ENCODE results near the gene ZNF71.

The ZNF71 gene

DNA sequence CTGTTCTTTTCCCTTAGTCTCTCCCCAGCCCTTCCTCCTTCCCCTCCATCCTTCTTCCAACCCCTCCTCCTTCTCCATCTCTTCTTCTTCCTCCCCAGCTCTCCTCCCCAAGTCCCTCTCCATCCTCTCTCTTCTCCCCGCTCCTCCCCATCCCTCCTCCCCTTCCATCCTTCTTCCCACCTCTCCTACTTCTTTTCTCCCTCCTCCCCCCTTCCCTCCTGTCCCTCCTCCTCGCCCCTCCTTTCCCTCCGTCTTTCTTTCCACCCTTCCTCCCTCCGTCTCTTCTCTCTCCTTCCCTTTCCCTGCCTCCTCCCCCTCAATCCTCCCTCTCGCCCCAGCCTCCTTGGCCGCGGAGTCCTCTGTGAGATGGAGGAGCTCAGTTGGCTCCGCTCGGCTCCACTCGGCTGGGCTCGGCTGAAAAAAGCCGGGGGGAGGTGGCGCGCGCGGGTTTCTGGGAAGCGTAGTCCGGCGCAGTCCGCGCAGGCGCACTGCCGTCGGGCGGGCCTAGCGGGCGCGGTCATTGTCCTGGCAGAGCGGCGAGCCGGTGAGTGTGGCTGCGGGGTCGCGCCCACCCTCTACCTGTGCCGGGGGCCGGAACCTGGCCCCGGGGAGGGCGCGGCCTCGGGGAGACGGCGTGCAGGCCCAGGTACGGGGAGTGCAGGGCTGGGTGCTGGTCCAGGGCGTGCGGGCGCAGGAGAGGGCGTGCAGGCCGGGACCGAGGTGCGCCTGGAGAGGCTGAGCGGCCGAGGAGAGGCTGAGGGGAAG lies at the start of gene ZNF71:
Gene ZNF71, plus strand, starts transcription at position 520 of the 765 bp plus-strand sequence. CDS start 6,257 bp downstream, outside the sequence.
- peak; percentile 64 for DNase-seq (ENCODE audit: low read depth, low spot score)

DNA sequence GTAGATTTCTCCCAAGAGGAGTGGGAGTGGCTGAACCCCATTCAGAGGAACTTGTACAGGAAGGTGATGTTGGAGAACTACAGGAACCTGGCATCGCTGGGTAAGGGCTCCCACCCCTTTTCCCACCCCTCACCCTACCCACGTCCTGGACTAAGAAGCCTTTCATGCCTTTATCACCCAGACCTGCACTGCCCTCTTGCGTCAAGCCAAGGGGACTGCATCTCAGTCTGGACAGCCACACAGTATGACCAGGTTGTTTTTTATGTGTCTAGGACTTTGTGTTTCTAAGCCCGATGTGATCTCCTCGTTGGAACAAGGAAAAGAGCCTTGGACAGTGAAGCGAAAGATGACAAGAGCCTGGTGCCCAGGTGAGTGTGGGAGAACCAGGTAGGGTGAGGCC lies 47.6 kb upstream of the ZNF71 start:
- DNase-seq (ENCODE audit: low read depth, low spot score), result no peak

DNA sequence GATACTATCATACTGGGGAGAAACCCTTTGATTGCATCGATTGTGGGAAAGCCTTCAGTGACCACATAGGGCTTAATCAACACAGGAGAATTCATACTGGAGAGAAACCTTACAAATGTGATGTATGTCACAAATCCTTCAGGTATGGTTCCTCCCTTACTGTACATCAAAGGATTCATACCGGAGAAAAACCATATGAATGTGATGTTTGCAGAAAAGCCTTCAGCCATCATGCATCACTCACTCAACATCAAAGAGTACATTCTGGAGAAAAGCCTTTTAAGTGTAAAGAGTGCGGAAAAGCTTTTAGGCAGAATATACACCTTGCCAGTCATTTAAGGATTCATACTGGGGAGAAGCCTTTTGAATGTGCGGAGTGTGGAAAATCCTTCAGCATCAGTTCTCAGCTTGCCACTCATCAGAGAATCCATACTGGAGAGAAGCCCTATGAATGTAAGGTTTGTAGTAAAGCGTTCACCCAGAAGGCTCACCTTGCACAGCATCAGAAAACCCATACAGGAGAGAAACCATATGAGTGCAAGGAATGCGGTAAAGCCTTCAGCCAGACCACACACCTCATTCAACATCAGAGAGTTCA lies 40.7 kb upstream of the ZNF71 start:
- no peak for DNase-seq (ENCODE audit: low read depth, low spot score)

DNA sequence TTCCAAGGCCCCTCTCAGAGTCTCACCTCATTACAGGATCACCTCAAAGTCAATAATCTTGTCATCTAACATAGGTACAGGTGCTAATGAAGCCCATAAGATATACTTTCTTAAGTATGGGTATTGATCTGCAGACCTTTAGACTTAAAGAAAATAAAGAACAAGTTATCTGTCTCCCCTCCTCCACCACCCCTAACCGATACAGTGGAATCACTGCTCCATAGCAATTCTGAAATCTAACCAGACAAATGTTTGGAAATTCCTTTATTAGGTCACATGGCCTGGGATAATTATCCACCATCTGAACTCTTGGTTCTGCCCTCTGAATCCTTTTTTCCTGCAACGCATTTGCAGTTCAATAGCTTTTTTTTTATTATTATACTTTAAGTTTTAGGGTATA lies 32.3 kb upstream of the ZNF71 start:
- DNase-seq (ENCODE audit: low read depth, low spot score), result no peak

DNA sequence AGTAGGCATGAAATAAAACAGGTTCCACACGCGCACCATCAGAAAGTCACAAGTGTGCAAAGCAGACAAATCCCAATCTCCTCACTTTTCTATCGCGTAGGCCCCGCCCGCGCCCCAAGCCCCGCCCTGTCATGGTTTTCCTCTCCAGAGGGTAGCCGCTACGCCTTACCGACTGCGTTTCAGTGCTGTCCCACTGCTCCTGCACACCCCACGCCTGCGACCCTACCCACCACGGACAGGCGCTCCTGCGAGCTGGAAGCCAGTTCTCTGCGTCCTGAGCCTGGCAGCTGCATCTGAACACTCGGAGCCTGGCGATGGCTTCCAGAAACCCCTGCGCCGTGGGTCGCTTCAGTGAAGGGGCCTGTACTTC lies 28.2 kb upstream of the ZNF71 start:
- DNase-seq (ENCODE audit: low read depth, low spot score), result peak; percentile 1

DNA sequence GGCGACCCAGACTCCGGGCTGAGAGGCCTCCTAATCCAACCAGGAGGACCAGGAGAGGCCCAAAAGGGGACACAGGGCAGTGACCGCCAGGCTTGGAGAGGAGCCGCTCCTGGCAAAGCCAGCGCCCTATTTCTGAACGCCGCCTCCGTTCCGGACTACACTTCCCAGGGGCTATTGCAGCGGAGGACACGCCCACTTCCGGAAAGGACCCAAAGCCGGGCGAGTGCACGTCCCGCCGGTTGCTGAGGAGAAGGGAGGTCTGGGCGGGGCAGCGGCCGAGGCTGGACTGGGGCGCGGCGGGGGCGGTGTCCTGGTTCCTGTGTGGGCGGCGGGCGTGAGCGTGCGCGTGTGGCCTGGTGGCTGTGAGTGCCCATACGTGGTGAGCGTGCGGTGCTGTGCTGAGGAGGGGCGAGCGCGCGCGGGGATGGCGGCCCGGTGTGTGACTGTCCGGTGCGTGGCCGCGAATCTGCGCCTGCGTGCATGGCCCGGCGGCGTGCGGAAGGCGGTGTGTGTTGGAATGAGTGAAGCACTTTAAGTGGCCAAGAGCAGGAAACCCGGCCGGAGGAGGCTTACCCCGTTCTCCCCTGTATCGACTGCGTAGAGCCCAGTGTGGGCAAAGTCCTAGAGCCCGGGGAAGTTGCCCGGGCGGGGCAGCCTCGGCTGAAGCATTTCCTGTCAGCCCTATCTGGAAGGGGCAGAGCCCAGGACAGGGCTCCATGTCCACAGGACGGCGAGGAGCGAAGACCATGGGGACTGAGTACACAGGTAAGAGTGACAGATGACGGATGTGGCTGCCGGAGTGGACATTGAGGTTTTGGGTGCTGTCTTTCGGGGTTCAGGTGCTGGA lies 27.6 kb upstream of the ZNF71 start, which contains the start of gene ZNF470:
Gene ZNF470, plus strand, starts transcription at position 195 of the 847 bp plus-strand sequence. CDS start 2,844 bp downstream, outside the sequence.
- DNase-seq (ENCODE audit: low read depth, low spot score), result peak; percentile 60

DNA sequence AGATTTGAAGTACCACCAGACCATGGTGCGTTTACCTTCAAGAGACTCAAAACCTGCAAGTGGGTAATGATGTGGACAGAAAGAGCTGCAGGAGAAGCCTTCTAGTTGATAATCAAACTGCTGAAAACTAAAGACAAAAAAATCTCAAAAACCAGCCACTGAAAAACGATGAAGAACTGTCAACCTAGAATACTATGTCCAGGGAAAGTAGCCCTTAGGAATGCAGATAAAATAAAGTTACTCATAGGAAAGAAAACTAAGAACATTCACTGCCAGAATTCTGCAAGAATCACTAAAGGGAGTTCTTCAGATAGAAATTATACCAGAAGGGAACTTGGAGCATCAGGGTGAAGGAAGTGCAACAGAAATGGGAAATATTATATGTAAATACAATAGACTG lies 22.5 kb upstream of the ZNF71 start:
- no peak for DNase-seq (ENCODE audit: low read depth, low spot score)

DNA sequence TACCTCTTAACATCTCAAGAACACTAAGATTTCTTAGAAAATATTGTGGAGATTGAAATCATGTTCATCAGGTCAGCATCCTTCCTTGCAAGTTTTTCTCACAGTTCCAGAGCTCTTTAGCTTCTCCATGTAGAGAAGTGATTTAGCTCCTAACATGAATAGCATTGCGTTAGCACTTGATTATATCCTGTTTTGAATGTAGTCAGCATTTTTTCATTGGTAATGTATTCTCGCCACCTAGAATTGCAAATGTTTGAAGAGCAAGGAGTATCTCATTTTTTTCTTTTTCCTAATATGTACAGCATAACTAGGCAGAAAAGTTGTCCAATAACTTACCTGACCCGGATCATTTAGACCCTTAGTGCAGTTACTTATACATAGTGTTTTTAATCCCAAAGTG lies 21.2 kb upstream of the ZNF71 start:
- DNase-seq (ENCODE audit: low read depth, low spot score), result no peak

DNA sequence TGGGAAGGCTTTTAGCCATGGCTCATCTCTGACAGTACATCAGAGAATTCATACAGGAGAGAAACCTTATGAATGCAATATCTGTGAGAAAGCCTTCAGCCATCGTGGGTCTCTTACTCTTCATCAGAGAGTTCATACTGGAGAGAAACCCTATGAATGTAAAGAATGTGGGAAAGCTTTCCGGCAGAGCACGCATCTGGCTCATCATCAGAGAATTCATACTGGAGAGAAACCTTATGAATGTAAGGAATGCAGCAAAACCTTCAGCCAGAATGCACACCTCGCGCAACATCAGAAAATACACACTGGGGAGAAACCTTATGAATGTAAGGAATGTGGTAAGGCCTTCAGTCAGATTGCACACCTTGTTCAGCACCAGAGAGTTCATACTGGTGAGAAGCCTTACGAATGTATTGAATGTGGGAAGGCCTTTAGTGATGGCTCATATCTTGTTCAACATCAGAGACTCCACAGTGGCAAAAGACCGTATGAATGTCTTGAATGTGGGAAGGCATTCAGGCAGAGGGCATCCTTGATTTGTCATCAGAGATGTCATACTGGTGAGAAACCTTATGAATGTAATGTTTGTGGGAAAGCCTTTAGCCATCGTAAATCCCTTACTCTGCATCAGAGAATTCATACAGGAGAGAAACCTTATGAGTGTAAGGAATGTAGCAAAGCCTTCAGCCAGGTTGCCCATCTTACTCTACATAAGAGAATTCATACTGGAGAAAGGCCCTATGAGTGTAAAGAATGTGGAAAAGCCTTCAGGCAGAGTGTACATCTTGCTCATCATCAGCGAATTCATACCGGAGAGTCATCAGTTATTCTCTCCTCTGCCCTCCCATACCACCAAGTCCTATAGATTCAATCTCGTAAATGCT lies 17.1 kb upstream of the ZNF71 start:
- DNase-seq (ENCODE audit: low read depth, low spot score), result no peak

DNA sequence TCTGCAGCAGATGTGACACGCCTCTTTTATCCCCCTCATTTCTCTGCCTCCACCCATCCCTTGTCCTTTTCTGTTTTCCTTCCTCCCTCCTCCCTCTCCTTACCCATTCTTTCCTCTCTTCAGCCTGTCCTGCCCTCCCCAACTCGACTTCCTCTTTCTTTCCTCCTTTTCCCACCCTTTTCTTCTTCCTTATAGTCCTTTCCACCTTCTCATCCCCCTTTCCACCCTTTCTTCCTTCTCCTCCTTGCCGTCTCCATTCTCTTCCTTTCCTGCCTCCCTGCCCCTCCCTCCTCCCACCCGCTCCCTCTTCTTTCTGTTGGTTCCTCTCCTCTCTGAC lies 688 bp upstream of the ZNF71 start:
- no peak for DNase-seq (ENCODE audit: low read depth, low spot score)

DNA sequence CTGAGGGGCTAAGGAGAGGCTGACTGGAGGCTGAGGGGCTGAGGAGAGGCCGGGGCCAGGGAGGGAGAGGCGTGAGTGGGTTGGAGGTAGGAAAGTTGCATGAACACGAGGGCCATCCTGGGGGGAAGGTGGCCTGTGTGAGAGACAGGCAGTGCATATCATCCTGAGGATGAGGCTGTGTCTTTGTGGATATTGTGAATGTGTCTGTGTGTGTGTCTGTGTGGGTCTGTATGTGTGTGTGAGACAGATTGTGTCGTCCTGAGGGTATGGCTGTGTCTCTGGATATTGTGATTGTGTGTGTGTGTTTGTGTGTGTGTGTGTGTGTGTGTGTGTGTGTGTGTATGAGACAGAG lies 422 bp downstream of the ZNF71 start:
- DNase-seq (ENCODE audit: low read depth, low spot score), result no peak

DNA sequence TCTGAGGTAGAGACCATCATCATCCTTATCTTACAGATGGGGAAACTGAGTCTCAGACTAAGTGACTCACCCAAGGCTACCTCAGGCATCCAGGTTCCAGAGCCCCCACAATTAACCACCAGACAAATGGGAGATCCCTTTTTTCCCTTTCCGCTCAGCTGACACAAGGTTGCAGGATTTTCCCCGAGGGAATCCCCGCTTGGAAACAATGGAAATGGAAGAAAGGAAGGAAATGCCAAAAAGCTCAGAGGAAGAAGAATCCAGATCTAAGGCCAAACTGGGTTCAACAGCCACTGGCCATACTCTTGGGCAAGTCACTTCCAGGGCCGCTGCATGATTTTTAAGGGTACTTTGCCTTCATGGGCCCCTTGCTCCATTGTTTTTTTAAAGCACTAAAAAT lies 1.6 kb downstream of the ZNF71 start:
- DNase-seq (ENCODE audit: low read depth, low spot score), result no peak

DNA sequence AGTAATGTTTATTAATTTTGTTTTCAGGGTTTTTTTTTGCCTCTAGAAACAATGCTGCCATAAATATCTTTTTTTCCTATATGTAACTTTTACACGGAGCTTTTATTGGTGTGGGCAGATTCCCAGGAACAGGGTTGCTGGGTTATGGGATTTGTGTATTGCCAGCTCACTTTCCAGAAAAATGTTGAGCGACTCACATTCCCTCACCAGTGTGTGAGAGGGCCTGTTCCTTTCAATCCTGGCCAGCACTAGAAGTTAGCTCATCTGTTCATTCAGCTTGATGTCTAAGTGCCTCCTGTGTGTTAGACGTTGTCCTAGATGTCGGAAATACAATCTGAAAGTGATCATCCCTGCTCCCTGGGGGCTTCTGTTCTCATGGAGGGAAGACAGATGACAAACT lies 2.6 kb downstream of the ZNF71 start:
- DNase-seq (ENCODE audit: low read depth, low spot score), result no peak

DNA sequence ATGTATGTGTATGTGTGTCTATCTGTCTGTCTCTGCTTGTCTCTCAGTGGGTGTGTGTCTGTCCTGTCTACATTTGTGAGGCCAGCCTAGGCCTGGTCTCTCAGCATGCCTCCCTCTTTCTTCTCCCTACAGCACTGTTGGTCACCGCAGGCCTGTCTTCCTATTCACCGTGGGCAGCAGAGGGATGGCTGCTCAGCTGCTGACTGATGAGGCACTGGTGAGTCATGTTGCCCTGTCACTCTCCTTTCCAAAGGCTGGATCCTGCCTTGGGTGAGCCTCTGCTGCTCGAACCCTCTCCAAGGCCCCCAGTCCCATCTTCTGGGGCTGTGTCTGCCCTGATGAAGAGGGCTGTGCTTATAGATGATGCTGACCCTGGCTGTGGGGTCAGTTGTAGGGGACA lies 6.3 kb downstream of the ZNF71 start:
- DNase-seq (ENCODE audit: low read depth, low spot score), result no peak

DNA sequence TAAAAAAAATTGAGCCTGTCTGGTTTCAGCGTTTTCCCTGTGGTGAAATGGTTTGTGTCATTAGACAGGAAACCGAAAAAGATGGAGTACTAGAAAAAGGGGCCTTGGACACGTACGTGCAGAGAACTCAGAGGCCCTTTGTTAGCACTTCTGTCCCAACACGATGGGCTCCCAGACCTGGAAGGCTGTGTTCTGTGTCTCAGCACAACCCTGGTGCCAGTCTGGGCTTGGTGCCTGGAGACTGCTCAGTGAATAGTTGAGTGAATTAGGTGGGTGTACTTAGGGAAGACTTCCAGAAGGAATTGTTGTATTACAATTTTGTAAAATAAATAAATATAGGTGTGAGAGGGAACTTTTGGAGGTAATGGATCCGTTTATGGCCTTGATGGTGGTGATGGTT lies 8.7 kb downstream of the ZNF71 start:
- no peak for DNase-seq (ENCODE audit: low read depth, low spot score)

DNA sequence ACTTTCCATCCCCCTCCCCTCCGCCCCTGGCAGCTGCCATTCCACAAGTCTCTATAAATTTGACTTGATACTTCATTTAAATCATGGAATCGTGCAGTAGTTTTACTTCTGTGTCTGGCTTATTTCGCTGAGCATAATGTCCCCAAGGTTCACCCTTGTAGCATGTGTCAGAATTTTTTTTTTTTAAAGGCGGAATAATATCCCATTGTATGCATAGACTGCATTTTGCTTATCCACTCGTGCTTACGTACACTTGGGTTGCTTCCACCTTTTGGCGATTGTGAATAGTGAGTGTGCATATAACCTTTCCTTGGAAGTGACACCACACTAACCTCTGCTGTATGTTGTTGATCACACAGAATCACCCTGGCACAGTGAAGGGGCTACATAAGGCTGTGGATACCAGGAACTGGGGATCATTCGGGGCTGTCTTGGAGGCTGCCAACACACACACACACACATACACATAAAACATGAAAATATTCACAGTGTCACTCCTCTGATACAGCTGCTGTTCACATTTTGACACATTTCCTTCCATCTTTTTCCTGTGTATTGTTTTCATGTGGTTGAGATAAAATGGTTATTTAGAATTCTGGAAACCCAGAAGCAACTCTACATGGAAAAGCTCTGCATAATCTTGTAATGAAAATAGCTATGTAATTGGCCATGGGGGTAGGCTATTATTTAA lies 13.3 kb downstream of the ZNF71 start:
- DNase-seq (ENCODE audit: low read depth, low spot score), result no peak

DNA sequence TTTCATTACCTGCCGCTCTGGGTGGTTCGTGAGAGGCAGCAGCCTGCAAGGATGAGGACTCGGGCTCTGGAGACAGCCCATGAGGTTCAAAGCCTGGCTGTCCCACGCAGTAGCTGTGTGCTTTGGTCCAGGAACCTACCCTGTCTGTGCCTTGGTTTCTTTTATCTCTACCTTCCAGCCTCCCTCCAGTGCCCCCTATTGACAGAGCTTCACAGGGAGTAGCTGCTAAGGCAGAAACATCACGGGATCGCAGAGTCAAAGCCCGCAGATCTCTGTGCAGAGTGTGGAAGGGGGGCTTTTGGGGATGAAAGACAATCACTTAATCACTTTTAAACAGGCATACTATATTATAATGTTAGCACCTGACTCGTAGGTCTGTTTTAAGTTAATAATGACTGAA lies 16.2 kb downstream of the ZNF71 start:
- DNase-seq (ENCODE audit: low read depth, low spot score), result no peak

DNA sequence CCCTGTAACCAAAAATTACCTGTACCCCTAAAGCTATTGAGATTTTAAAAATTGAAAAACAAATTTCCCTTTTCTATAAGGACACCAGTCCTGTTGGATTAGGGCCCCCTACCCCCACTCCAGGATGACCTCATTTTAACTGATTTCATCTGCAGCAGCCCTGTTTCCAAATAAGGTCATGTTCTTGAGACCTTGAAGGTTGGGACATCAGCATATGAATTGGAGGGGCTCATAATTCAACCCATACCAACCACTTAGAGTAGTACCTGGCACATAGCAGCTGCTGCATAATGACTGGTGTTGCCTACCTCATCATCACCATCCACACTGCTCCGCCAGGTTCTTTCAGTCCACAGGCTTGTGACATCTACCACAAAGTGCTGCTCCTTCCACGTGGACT lies 17.6 kb downstream of the ZNF71 start:
- no peak for DNase-seq (ENCODE audit: low read depth, low spot score)

DNA sequence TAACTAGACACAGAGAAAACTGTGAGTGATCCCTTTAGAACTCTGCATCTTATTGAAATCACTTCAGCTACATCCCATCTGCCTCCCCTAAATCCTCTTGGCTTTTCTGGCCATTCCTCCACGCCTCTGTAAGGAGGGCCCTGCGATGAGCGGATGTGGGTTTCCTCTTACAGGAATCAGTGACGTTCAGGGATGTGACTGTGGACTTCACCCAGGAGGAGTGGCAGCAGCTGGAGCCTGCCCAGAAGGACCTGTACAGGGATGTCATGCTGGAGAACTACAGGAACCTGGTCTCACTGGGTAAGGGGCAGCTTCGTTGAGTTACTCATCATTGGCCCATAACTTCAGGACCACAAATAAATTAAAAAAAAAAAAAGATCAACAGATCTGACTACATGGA lies 18.5 kb downstream of the ZNF71 start:
- DNase-seq (ENCODE audit: low read depth, low spot score), result no peak

DNA sequence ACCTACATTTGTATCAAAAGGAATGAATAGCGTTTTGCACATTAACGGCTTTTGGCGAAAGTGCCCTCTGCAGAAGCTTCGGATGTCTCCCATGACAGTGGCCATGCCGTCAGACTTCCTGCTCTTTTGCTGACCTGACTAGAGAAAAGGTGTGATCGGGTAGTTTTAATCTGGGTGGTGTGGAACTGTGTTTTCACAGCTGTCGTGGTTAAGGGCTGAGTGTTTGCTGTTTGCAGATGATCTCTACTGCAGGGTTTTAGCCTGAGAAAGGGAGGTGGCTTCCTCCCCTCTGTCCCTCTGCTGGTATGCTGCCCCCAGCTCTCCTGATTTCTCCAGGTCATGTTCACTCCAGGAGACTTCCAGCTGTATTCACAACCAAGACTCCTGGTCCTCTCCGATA lies 22.4 kb downstream of the ZNF71 start:
- DNase-seq (ENCODE audit: low read depth, low spot score), result no peak

DNA sequence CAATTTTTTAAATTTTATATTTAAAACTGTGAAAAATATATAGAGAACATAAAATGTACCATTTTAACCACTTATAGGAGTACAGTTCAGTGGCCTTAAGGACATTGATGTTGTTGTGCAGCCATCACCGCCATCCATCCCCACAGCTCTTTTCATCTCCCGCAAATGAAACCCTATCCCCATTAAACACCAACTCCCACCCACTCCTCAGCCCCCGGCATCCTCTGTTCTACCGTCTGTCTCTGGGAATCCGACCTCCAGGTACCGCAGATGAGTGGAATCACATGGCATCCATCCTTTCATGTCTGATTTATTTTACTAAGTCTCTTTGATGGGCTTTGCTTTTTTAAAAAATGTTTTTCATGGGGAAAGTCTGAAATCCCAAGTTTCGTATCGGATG lies 24.0 kb downstream of the ZNF71 start:
- no peak for DNase-seq (ENCODE audit: low read depth, low spot score)

All from smooth muscle cell of the brain vasculature (primary cell).